WI38 (cell line): ENCODE results near the gene CPA1.

ENCODE experiments used
- H3K4me3 ChIP-seq: 2 replicates; pipeline ENCODE4 v1.5.1; 2011; ENCODE audit warnings: low read depth, mild to moderate bottlenecking, control low read depth, low read length
- TF ChIP-seq, protein P1 (sequence below): IDR thresholded peaks from 2 replicates; pipeline ENCODE4 v1.5.1; 2012; ENCODE audit warnings: low read depth, mild to moderate bottlenecking, control low read depth, low read length

CPA1 gene

DNA sequence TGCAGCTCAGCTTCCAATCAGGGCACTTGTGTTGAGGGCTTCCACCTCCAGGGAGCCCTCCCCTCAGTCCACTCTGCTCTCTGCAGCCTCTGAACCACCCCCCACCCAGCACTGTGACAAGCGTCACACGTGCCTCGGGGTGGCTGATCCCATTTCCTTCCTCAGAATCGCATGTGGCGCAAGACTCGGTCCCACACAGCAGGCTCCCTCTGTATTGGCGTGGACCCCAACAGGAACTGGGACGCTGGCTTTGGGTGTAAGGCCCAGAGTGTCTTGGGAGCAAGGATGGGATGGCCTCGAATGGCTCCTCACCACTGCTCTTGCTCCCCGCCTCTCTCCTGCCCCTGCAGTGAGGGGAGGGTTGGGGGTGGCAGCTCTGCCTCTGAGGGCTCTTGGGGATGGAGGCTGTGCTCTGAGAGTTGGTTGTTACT is 4.1 kb downstream of the CPA1 start:
- TF ChIP-seq, protein P1, sequence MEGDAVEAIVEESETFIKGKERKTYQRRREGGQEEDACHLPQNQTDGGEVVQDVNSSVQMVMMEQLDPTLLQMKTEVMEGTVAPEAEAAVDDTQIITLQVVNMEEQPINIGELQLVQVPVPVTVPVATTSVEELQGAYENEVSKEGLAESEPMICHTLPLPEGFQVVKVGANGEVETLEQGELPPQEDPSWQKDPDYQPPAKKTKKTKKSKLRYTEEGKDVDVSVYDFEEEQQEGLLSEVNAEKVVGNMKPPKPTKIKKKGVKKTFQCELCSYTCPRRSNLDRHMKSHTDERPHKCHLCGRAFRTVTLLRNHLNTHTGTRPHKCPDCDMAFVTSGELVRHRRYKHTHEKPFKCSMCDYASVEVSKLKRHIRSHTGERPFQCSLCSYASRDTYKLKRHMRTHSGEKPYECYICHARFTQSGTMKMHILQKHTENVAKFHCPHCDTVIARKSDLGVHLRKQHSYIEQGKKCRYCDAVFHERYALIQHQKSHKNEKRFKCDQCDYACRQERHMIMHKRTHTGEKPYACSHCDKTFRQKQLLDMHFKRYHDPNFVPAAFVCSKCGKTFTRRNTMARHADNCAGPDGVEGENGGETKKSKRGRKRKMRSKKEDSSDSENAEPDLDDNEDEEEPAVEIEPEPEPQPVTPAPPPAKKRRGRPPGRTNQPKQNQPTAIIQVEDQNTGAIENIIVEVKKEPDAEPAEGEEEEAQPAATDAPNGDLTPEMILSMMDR, result no peak
- no peak overlapping the region for H3K4me3 ChIP-seq

DNA sequence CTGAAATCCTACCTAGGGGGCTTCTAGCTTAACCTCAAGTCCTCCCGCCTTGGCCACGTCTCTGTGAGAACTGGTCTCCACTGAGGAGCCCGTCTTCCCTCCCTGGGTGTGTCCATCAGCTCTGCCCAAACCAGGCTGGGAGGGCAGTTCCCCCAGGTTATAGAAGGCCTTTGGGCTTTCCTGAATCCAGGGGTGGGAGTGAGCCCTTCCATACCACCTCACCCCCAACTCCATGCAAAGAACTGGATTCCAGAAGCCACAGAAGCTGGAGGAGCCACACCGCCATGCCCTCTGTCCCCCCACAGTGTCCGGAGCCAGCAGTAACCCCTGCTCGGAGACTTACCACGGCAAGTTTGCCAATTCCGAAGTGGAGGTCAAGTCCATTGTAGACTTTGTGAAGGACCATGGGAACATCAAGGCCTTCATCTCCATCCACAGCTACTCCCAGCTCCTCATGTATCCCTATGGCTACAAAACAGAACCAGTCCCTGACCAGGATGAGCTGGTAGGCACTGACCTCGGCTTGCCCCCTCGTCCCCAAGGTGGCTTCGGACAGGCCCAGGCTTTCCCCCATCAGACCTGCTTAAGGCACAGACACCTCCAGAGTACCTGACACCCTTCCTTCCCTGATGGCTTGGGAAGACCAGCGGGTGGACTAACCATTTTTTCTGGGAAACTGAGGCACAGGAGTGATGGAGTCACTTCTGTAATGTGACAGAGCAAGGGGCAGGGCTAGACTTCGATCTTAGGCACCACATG is 4.7 kb downstream of the CPA1 start:
- TF ChIP-seq, protein P1, result no peak
- no peak overlapping the region for H3K4me3 ChIP-seq

DNA sequence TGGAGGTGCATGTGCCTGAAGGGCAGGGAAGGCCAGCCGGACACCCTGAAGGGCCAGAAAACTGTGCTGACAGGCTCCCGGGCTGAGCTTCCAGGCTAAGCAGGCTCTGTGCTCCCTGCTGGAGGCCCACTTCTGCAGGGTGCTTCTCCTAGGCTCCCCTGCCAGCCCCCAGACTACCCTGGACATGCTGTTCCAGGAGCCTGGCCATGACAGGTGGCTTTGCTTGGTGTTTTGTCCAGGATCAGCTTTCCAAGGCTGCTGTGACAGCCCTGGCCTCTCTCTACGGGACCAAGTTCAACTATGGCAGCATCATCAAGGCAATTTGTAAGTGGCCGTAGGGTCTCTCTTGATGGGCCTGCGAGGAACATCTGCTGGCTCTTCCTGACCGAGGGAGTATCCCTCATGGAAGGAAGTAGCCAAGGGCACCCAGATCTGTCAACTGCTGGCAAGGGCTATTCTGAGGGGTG is 5.3 kb downstream of the CPA1 start:
- no peak overlapping the region for H3K4me3 ChIP-seq
- TF ChIP-seq, protein P1, result no peak

DNA sequence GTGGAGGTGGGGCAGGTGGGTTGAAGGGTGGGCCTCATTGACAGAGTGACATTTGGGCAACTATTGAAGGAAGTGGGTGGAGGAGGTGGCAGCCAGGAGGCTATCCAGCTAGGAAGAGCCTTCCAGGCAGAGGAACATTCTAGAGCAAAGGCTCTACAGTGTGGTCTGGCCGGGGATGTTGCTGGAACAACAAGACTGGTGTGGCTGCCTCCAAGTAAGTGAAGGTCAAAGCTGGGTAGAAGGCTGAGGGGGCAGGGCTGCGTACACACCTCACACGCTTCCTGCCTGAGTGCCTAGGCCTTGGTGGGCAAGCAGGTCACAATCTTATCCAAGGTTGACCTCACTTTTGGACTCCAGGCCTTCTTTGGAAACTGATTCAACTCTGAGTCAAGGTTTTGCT is 6.6 kb downstream of the CPA1 start:
- TF ChIP-seq, protein P1, result no peak
- no peak overlapping the region for H3K4me3 ChIP-seq

DNA sequence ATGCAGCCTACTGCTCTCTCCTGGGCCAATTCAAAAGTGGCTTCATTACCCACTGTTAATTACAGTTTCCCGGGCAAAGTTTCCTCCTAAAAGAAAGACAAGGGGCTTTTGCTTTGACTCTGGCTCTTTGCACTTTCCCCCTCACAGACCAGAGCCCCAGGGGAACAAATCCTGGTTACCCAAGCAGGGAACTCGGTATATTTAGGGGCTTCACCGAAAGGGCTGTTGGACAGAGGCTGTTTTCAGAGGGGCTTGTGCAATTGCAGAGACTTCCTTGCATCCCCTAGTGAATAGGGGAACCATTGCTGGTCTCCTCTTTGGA is 7.0 kb downstream of the CPA1 start:
- TF ChIP-seq, protein P1, result no peak
- H3K4me3 ChIP-seq, result no peak overlapping the region

DNA sequence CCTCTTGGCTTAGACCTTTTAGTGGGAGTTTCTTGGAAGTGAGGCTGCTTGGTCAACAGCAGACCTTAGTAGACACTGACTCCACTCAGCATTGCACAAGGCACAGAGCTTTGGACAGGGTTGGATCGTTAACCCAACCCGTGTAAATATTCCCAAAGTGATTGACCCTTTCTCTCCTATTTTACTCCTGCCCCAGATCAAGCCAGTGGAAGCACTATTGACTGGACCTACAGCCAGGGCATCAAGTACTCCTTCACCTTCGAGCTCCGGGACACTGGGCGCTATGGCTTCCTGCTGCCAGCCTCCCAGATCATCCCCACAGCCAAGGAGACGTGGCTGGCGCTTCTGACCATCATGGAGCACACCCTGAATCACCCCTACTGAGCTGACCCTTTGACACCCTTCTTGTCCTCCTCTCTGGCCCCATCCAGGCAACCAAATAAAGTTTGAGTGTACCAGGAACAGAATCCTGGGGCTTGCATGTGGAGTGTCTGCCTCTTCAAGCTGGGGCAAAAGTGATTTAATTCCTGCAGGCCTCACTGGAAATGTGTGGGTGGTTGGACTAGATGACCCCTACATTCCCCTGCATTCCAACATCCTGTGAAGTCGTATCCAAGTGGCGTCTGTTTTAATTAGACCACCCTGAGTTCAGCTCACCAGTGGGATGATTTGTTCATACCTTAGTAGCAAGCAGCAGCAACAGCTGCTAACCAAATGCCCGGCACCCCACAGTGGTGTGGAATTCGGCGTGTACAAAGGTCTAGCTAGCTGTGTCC is 7.5 kb downstream of the CPA1 start:
- H3K4me3 ChIP-seq, result no peak overlapping the region
- TF ChIP-seq, protein P1, result no peak

DNA sequence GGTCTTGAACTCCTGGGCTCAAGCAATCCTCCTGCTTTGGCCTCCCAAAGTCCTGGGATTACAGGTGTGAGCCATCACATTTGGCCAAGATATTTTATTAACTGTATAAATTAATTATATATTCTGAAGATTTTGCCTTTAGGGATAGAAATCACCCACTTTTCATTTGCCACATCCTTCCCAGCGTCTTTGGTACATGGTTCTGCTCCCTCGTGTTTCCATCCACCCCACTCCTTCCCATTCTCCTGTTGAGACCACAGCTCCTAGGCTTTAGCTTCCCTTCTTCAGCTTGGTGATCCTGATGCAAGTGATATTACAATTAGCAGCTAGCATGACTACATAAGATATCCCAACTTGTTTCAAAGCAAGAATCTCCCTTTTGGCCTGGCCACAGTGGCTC is 8.4 kb downstream of the CPA1 start:
- no peak overlapping the region for H3K4me3 ChIP-seq
- TF ChIP-seq, protein P1, result no peak
